PC-3 (cell line): ENCODE data around the gene CBFA2T2. TPM values are rescaled to one million over a fixed set of nuclear protein-coding genes. Genes with fewer than 3 reads are reported as not detected.
A peak's percentile ranks its signal among the peaks of the same experiment; 100 is the strongest.
"Not testable (repeated sequence)": the region's sequence is repeated elsewhere in the genome, so short reads cannot be mapped to it uniquely, and the experiment has no call there.

Experiments used
- ATAC-seq: fragments of 200-7000 bp; cut with Tn5 transposase; 2 replicates; pipeline ENCODE4 v1.9.1; 2020; ENCODE audit warnings: mild to moderate bottlenecking, moderate library complexity
- BruUV-seq: library from RNA; stranded (reverse); fragments of 400-500 nt; replicated peaks from 2 replicates; lab custom pipeline; 2021; lab: Mats Ljungman, UMichigan
- CTCF ChIA-PET: fragments of 300-600 bp; sonication (Branson Sonifier 250); formaldehyde crosslinking; loops from one replicate; lab custom pipeline; 2022; ENCODE audit warnings: antibody characterized with exemption; lab: Charles Lee
- POLR2A ChIA-PET: fragments of 300-600 bp; sonication (Branson Sonifier 250); formaldehyde crosslinking; loops from one replicate; lab custom pipeline; 2022; ENCODE audit warnings: antibody characterized with exemption; ENCODE audit not compliant: unreplicated experiment; lab: Charles Lee
- DNase-seq: peaks from one replicate; pipeline ENCODE4 v3.0.0-alpha.2; 2015
- H2AFZ ChIP-seq: fragments of 300-600 bp; sonication (generic); 2 replicates; pipeline ENCODE4 v1.6.0; 2016; ENCODE audit warnings: antibody characterized with exemption, low read length
- H3F3A ChIP-seq: fragments of 300-600 bp; sonication (generic); one replicate; pipeline ENCODE4 v1.6.0; 2017; ENCODE audit warnings: antibody characterized with exemption, low read length, control low read depth, mild to moderate bottlenecking; ENCODE audit not compliant: unreplicated experiment
- H3K27ac ChIP-seq: fragments of 300-600 bp; sonication (generic); 2 replicates; pipeline ENCODE4 v1.5.1; 2016; ENCODE audit warnings: mild to moderate bottlenecking, low read length
- H3K27me3 ChIP-seq: fragments of 300-600 bp; sonication (generic); 2 replicates; pipeline ENCODE4 v1.6.1; 2016; ENCODE audit warnings: low read length, mixed read lengths
- H3K36me3 ChIP-seq: fragments of 300-600 bp; sonication (generic); 2 replicates; pipeline ENCODE4 v1.6.1; 2016; ENCODE audit warnings: low read depth, mixed run types, low read length, mixed read lengths
- H3K4me1 ChIP-seq: fragments of 300-600 bp; sonication (generic); 2 replicates; pipeline ENCODE4 v1.5.1; 2016; ENCODE audit warnings: low read length; ENCODE audit not compliant: insufficient read depth
- H3K4me2 ChIP-seq: fragments of 300-600 bp; sonication (generic); 2 replicates; pipeline ENCODE4 v1.6.0; 2016; ENCODE audit warnings: low read length
- H3K4me3 ChIP-seq: fragments of 300-600 bp; sonication (generic); 2 replicates; pipeline ENCODE4 v1.5.1; 2016; ENCODE audit warnings: mild to moderate bottlenecking, low read length, mixed read lengths
- H3K79me2 ChIP-seq: fragments of 300-600 bp; sonication (generic); 2 replicates; pipeline ENCODE4 v1.6.1; 2017; ENCODE audit warnings: low read length, mixed read lengths
- H3K9ac ChIP-seq: fragments of 300-600 bp; sonication (generic); 2 replicates; pipeline ENCODE4 v1.6.0; 2016; ENCODE audit warnings: mild to moderate bottlenecking, low read length
- H3K9me2 ChIP-seq: fragments of 300-600 bp; sonication (generic); replicated peaks from 2 replicates; pipeline ENCODE4 v1.6.1; 2016; ENCODE audit warnings: mixed run types, low read length, mixed read lengths
- H3K9me3 ChIP-seq: fragments of 300-600 bp; sonication (generic); 2 replicates; pipeline ENCODE4 v1.6.1; 2016; ENCODE audit warnings: low read length, mixed read lengths
- H4K20me1 ChIP-seq: fragments of 300-600 bp; sonication (generic); 2 replicates; pipeline ENCODE4 v1.6.1; 2016; ENCODE audit warnings: low read length, mixed read lengths
- CTCF ChIP-seq: fragments of 300-600 bp; sonication (generic); conservative IDR thresholded peaks from 2 replicates; pipeline ENCODE4 v1.5.1; 2017; ENCODE audit warnings: antibody characterized with exemption, low read depth, mild to moderate bottlenecking, low read length
- EZH2 ChIP-seq: fragments of 300-600 bp; sonication (generic); IDR thresholded peaks from one replicate; pipeline ENCODE4 v1.6.1; 2017; ENCODE audit warnings: antibody characterized with exemption, mild to moderate bottlenecking, low read length; ENCODE audit not compliant: unreplicated experiment
- EZH2phosphoT487 ChIP-seq: fragments of 300-600 bp; sonication (generic); IDR thresholded peaks from 2 replicates; pipeline ENCODE4 v1.6.1; 2018; ENCODE audit warnings: mild to moderate bottlenecking, antibody characterized with exemption, low read length, borderline replicate concordance
- intact Hi-C: fragments of 100-400 bp; cut with micrococcal nuclease; formaldehyde crosslinking; loops from 2 replicates; pipeline ENCODE4 v1.9.0; 2023
- total RNA-seq: library from RNA; depleted of rRNA; stranded (reverse); fragments of >200 nt; gene quantifications from 2 replicates; pipeline ENCODE4 v1.2.3, GENCODE V29; 2014

The CBFA2T2 gene
- total RNA-seq, 1 experiment from 2014 or later = 9.7 TPM

GRCh38 chr20:33490934-33491656 lies 1.2 kb downstream of the CBFA2T2 start:
- Histone ChIP-seq H3F3A (no peaks in the 10 kb centered on the region), H4K20me1 (0 out of 2 replicates have a peak, but pooled peaks cover 3% of the 10 kb centered on the region), H3K4me2 (peak overlapping the region; percentile 99), H3K4me3 (peak overlapping the region; percentile 92), H3K79me2 (peaks cover 34% of the 10 kb centered on the region), H3K9me3 (no peaks in the 10 kb centered on the region), H2AFZ (peak overlapping the region; percentile 89), H3K27ac (no peak overlapping the region), H3K27me3 (no peaks in the 10 kb centered on the region), H3K9ac (peak overlapping the region; percentile 84), H3K9me2 (no peaks in the 10 kb centered on the region), H3K36me3 (no peaks in the 10 kb centered on the region), H3K4me1 (peaks cover 10% of the 10 kb centered on the region; the same call in 1 of the 2 replicates)
- intact Hi-C loops = no loop called here
- CTCF ChIA-PET = interaction anchor here (1.2 kb wide), 2 partner anchors 172 to 621 kb away, joined by 3 to 4 read pairs; partner anchors contain the start of gene EIF2S2
- TSS peak; percentile 51 for BruUV-seq
- POLR2A ChIA-PET = interaction anchor here (0.5 to 1.2 kb wide), 4 partner anchors 41 to 621 kb away, joined by 4 to 14 read pairs (median 6); partner anchors contain the start of genes EIF2S2 and SNTA1
- ATAC-seq (no peak), DNase-seq (no peak)
- TF ChIP-seq EZH2 (no peak), CTCF (no peak), EZH2phosphoT487 (no peak)

- Histone ChIP-seq H3K27me3 (no peaks in the 10 kb centered on the region), H3K4me2 (no peak overlapping the region), H3F3A (no peaks in the 10 kb centered on the region), H2AFZ (no peak overlapping the region), H3K4me3 (no peak overlapping the region), H3K4me1 (peaks cover 10% of the 10 kb centered on the region; the same call in 1 of the 2 replicates), H3K9me2 (no peaks in the 10 kb centered on the region), H3K9me3 (no peaks in the 10 kb centered on the region), H3K9ac (no peak overlapping the region), H3K36me3 (no peaks in the 10 kb centered on the region), H4K20me1 (0 out of 2 replicates have a peak, but pooled peaks cover 3% of the 10 kb centered on the region), H3K79me2 (peaks cover 50% of the 10 kb centered on the region), H3K27ac (no peak overlapping the region)
- intact Hi-C loops = no loop called here
- CTCF ChIA-PET = no interaction called here
- POLR2A ChIA-PET = no interaction called here
- no TSS peak for BruUV-seq
- DNase-seq (no peak), ATAC-seq (no peak)
- TF ChIP-seq EZH2 (no peak), EZH2phosphoT487 (no peak), CTCF (no peak)
Observed at GRCh38 chr20:33493076-33493766, 3.3 kb downstream of the CBFA2T2 start.

- H3K4me1 ChIP-seq, H3K36me3 ChIP-seq, CTCF ChIA-PET, intact Hi-C loops, DNase-seq, H3K4me3 ChIP-seq, H4K20me1 ChIP-seq, H3K27me3 ChIP-seq, H3K9me3 ChIP-seq, H3K27ac ChIP-seq, H3F3A ChIP-seq, BruUV-seq, H2AFZ ChIP-seq, H3K9ac ChIP-seq, ATAC-seq, H3K9me2 ChIP-seq, POLR2A ChIA-PET, H3K4me2 ChIP-seq: not testable (repeated sequence)
- H3K79me2 ChIP-seq = peaks cover 38% of the 10 kb centered on the region
Observed at GRCh38 chr20:33496776-33497175, 6.9 kb downstream of the CBFA2T2 start.
